Measurements from ENCODE around the gene SUDS3. TPM values are rescaled to one million over a fixed set of nuclear protein-coding genes. Genes with fewer than 3 reads are reported as not detected.

The SUDS3 gene
- total and polyA plus RNA-seq, 7 donors = 8.3 to 27.8 (median 18.9) TPM

GRCh38 chr12:118436986-118437385, 60.6 kb downstream of the SUDS3 start:
- no peak overlapping the region for H3K27ac ChIP-seq
- peaks cover 0 to 3% (median 0%) of the 10 kb centered on the region in 3 donors for H3K27me3 ChIP-seq (ENCODE audit: insufficient read depth in 3 of 3, low read length in 2 of 3)
- DNase-seq (no peak), ATAC-seq (no peak)
- H3K4me3 ChIP-seq = no peak overlapping the region
- H3K36me3 ChIP-seq (ENCODE audit: insufficient read depth in 1 of 2, low read depth in 1 of 2) = no peaks in the 10 kb centered on the region
- no peaks in the 10 kb centered on the region for H3K9me3 ChIP-seq
- intact Hi-C loops (cut with DNase I) = loop anchor here in 1 of 2 donors (10.0 kb wide), 1 partner anchor 168 kb away; no protein-coding TSS in a partner anchor
- TF ChIP-seq CTCF (IDR thresholded peaks at IDR 0.05) = no peak
- no peaks in the 10 kb centered on the region for H3K4me1 ChIP-seq
- 34 to 43% (median 39%) methylated on average over 2 of the region's 2 CpGs for WGBS, 3 donors

DNA sequence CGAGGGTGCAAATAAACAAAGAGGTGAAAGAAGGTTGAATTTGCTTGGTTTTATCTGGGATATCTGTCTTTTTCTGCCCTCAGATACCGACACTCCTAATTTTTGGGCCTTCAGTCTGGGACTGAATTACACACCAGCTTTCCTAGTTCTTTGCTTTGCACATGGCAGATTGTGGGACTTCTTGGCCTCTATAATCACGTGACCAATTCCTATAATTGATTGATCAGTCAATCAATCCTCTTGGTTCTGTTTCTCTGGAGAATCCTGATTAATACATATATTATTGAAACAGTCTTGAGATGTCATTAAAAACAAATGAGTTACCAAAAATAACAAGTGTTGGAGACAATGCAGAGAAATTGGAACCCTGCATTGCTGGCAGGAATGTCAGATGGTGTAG, 62.7 kb downstream of the SUDS3 start:
- H3K4me1 ChIP-seq = no peaks in the 10 kb centered on the region
- no peak overlapping the region for H3K4me3 ChIP-seq
- H3K36me3 ChIP-seq (ENCODE audit: insufficient read depth in 1 of 2, low read depth in 1 of 2) = peaks cover 0 to 2% of the 10 kb centered on the region in 2 donors
- H3K27me3 ChIP-seq (ENCODE audit: insufficient read depth in 3 of 3, low read length in 2 of 3) = peaks cover 0 to 3% (median 0%) of the 10 kb centered on the region in 3 donors
- no peaks in the 10 kb centered on the region for H3K9me3 ChIP-seq
- no peak for ATAC-seq
- DNase-seq = no peak
- no peak for TF ChIP-seq CTCF (IDR thresholded peaks at IDR 0.05)
- intact Hi-C loops (cut with DNase I) = loop anchor here in 1 of 2 donors (10.0 kb wide), 1 partner anchor 166 kb away; no protein-coding TSS in a partner anchor
- WGBS, 3 donors = 74 to 82% (median 78%) methylated on average over 3 of the region's 3 CpGs
- H3K27ac ChIP-seq = no peak overlapping the region

GRCh38 chr12:118446247-118446646, 69.9 kb downstream of the SUDS3 start:
- Histone ChIP-seq H3K9me3 (no peaks in the 10 kb centered on the region), H3K4me1 (no peaks in the 10 kb centered on the region), H3K27ac (no peak overlapping the region), H3K4me3 (no peak overlapping the region), H3K27me3 (ENCODE audit: insufficient read depth in 3 of 3, low read length in 2 of 3) (no peaks in the 10 kb centered on the region), H3K36me3 (ENCODE audit: insufficient read depth in 1 of 2, low read depth in 1 of 2) (peaks cover 0 to 2% of the 10 kb centered on the region in 2 donors)
- intact Hi-C loops (cut with DNase I) = no loop called here
- 36 to 53% (median 38%) methylated on average over 4 of the region's 4 CpGs for WGBS, 3 donors
- DNase-seq = no peak
- TF ChIP-seq CTCF (IDR thresholded peaks at IDR 0.05) = no peak
- no peak for ATAC-seq

DNA sequence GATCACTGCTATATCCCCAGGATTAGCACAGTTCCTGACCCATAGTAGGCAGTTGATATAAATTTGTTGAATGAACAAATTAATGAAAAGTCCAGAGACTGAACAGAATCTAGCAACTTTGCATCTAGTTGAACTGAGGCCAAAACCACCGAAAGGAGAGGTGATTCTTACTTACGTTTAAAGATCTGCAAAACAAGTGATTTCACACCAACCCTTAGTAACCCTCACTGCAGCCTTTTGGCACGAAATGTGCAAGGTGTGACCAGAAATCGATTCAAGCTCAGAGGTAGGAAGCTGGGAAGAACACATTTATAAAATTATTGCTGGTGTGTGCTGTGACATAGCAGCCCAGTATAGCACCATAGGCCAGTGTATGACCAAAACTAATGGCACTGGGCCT, 70.8 kb downstream of the SUDS3 start:
- DNase-seq (no peak), ATAC-seq (no peak)
- TF ChIP-seq CTCF (IDR thresholded peaks at IDR 0.05) = no peak
- 60 to 71% (median 68%) methylated on average over 4 of the region's 4 CpGs for WGBS, 3 donors
- intact Hi-C loops (cut with DNase I) = no loop called here
- Histone ChIP-seq H3K4me1 (no peaks in the 10 kb centered on the region), H3K36me3 (ENCODE audit: insufficient read depth in 1 of 2, low read depth in 1 of 2) (peaks cover 0 to 2% of the 10 kb centered on the region in 2 donors), H3K27ac (no peak overlapping the region), H3K4me3 (no peak overlapping the region), H3K27me3 (ENCODE audit: insufficient read depth in 3 of 3, low read length in 2 of 3) (no peaks in the 10 kb centered on the region), H3K9me3 (no peaks in the 10 kb centered on the region)

GRCh38 chr12:118448341-118448740, 72.0 kb downstream of the SUDS3 start:
- no peak for TF ChIP-seq CTCF (IDR thresholded peaks at IDR 0.05)
- H3K27me3 ChIP-seq (ENCODE audit: insufficient read depth in 3 of 3, low read length in 2 of 3) = no peaks in the 10 kb centered on the region
- no peaks in the 10 kb centered on the region for H3K36me3 ChIP-seq (ENCODE audit: insufficient read depth in 1 of 2, low read depth in 1 of 2)
- intact Hi-C loops (cut with DNase I) = no loop called here
- no peak for ATAC-seq
- DNase-seq = no peak
- no peaks in the 10 kb centered on the region for H3K9me3 ChIP-seq
- H3K4me1 ChIP-seq = no peaks in the 10 kb centered on the region
- no peak overlapping the region for H3K4me3 ChIP-seq
- 96 to 97% (median 97%) methylated on average over 1 of the region's 1 CpG for WGBS, 3 donors
- no peak overlapping the region for H3K27ac ChIP-seq
